ENCODE data around the gene CDK5RAP2.
"Not testable (repeated sequence)": the region's sequence is repeated elsewhere in the genome, so short reads cannot be mapped to it uniquely, and the experiment has no call there.

Gene CDK5RAP2

DNA sequence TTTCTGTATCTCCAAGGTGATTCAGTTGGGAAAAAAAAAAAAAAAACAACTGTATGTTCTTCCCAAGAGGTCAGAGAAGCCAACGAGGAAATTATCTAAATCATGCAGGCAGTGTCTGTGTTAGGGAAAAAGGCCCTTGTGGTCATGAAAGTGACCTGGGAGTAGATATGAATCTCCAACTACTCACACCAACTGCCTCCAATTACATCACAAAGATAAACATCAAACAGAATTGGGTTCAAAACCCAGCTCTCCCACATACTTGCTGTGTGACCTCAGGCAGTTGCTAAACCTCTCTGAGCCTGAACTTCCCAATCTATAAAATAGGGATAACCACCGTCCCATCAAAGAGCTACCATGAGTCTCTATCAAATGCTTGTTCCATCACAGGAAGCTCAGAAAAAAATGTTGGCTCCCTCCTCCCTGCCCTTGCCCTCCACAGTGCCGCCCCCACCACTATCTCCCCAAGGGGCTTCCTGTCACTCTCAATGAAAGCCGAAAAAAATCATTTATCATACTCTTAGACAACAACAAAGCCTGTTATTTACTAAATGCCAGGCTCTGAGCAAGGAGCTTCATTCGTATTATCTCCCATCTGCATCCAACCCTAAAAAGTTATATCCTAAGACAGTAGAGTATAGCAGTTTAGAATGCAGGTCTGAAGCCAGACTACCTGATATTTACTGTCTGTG is 42.9 kb downstream of the CDK5RAP2 start:
- TF ChIP-seq CTCF (IDR thresholded peaks at IDR 0.05): no peak
- no peak overlapping the region for H3K4me3 ChIP-seq
- no peak overlapping the region for H3K27ac ChIP-seq
- DNase-seq (ENCODE audit: low spot score): no peak

DNA sequence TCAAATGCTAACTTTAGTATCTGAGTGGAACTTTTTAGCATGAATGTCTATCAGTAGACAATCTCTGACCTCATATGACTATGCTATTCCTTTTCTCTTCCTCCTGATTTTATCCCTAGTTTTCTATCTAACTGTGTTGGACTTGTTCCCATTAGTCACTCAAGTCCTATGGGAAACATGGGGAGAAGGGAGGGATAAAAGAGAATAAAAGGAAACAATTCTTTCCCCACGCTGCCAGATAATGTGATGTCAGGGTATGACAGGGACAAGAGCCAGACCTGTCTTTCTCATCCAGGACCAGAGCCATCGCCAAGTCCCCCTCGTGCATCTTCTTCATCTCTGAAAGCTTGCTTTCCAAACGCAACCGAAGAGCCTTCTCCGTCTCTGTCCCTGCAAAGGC is 43.9 kb downstream of the CDK5RAP2 start:
- TF ChIP-seq CTCF (IDR thresholded peaks at IDR 0.05): no peak
- DNase-seq (ENCODE audit: low spot score): no peak
- no peak overlapping the region for H3K4me3 ChIP-seq
- H3K27ac ChIP-seq: no peak overlapping the region

DNA sequence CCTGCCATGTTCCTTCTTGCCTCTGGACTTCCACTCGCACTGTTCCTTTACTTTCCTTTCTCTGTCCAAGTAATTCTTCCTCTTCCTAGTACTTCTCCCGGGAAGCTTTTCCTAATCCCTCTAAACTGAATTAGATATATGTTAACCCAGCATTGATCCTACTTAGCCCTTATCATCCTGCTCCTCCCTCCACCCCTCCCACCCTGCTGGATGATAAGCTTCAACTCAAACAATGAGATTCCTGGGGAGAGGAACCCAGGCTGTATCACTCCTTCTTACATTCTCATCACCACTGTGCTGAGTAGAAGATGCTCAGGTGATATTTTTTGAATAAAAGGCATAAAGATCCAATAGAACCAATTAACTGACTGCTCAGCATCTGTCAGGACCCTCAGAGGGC is 45.7 kb downstream of the CDK5RAP2 start:
- Histone ChIP-seq H3K4me3 (no peak overlapping the region), H3K27ac (no peak overlapping the region)
- TF ChIP-seq CTCF (IDR thresholded peaks at IDR 0.05): no peak
- DNase-seq (ENCODE audit: low spot score): no peak

GRCh38 chr9:120532891-120533290 is 47.1 kb downstream of the CDK5RAP2 start:
- Histone ChIP-seq H3K4me3 (no peak overlapping the region), H3K27ac (no peak overlapping the region)
- DNase-seq (ENCODE audit: low spot score): no peak
- TF ChIP-seq CTCF (IDR thresholded peaks at IDR 0.05): no peak

- no peak for TF ChIP-seq CTCF (IDR thresholded peaks at IDR 0.05)
- Histone ChIP-seq H3K4me3 (no peak overlapping the region), H3K27ac (no peak overlapping the region)
- no peak for DNase-seq (ENCODE audit: low spot score)
Observed at GRCh38 chr9:120532475-120532874, 47.5 kb downstream of the CDK5RAP2 start.

DNA sequence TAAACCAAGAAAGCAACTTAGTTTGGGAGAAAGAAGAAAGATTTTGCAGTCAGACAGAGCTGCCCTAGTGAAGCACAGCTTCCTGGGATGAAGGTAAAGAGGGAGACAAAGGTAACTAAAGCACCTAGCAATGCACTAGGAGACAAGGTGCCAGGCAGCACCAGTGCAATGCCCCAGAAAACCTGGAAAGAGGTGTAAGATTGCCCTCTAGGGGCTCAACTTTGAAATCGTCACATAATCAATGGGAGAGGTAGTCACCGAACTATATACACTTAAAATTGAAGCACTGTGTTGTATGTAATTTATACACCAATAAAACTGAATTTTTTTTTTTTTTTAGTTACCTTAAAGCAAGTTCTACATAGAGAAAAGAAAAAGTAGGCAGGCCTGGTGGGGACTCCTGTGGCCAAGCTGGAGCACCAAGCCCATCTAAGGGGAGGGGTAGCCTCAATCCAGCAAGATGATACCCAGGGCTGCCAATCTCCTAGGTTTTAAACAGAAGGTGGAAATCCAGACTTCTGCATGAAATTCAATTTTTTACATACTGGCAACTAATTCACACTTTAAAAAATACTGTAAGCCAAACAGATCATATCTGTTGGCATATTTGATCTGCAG is 48.2 kb downstream of the CDK5RAP2 start:
- DNase-seq (ENCODE audit: low spot score): no peak
- Histone ChIP-seq H3K27ac (no peak overlapping the region), H3K4me3 (no peak overlapping the region)
- TF ChIP-seq CTCF (IDR thresholded peaks at IDR 0.05): no peak

GRCh38 chr9:120530220-120530832 is 49.6 kb downstream of the CDK5RAP2 start:
- not testable (repeated sequence) for H3K4me3 ChIP-seq; DNase-seq (ENCODE audit: low spot score); H3K27ac ChIP-seq

All from coronary artery (tissue), 2 donors.